Adrenal gland (tissue), 12 donors: ENCODE results near the gene AKR7A3. TPM values are rescaled to one million over a fixed set of nuclear protein-coding genes. Genes with fewer than 3 reads are reported as not detected.

Experiments used
- DNase-seq, 7 donors: peaks; one replicate each; pipeline ENCODE4 v3.0.0-alpha.2; 2019 to 2020
- H3K27ac ChIP-seq, 5 donors: fragments of 200-600 bp; sonication (generic) in 4 of 5; 1 replicate in 3 of 5; 2 replicates in 2 of 5; pipeline versions ENCODE4 v1.5.1 to v1.8.0; 2016 to 2020; ENCODE audit warnings: mild to moderate bottlenecking in 1 of 5
- H3K27me3 ChIP-seq: fragments of 200-600 bp; 2 replicates; pipeline ENCODE4 v1.8.0; 2021
- H3K36me3 ChIP-seq, 2 donors: fragments of 200-600 bp; replicated peaks in 1 of 2; 1 replicate in 1 of 2; 2 replicates in 1 of 2; pipeline versions ENCODE4 v1.5.1 to v1.8.0; 2018 to 2022
- H3K4me1 ChIP-seq, 2 donors: fragments of 200-600 bp; replicated peaks in 1 of 2; 1 replicate in 1 of 2; 2 replicates in 1 of 2; pipeline versions ENCODE4 v1.5.1 to v1.8.0; 2018 to 2021
- H3K4me3 ChIP-seq, 4 donors: fragments of 200-600 bp; sonication (generic) in 3 of 4; one replicate each; pipeline ENCODE4 v1.5.1; 2016 to 2018
- H3K9me3 ChIP-seq, 3 donors: fragments of 200-600 bp; sonication (generic) in 1 of 3; replicated peaks in 1 of 3; 1 replicate in 2 of 3; 2 replicates in 1 of 3; pipeline versions ENCODE4 v1.5.1 to v1.8.0; 2016 to 2021
- POLR2A ChIP-seq, 2 donors: fragments of 450-650 bp; IDR thresholded peaks; one replicate each; pipeline ENCODE4 v1.6.1; 2017; ENCODE audit warnings: antibody characterized with exemption in 2 of 2, mild to moderate bottlenecking in 2 of 2, moderate library complexity in 1 of 2
- WGBS, 4 donors: extraction: QIAGEN DNeasy Blood & Tissue Kit in 2 of 4; methylation state at CpG; one replicate each; pipeline versions ENCODE4 v1.1.5 to v1.1.7; 2013 to 2017; 5-methylcytosine and 5-hydroxymethylcytosine counted together
- intact Hi-C, 2 donors: fragments of 100-400 bp; cut with DNase I; formaldehyde crosslinking; loops; one replicate each; pipeline versions ENCODE4 v1.14.1 to v1.15.0; 2022 to 2023
- polyA plus RNA-seq, 3 donors: library from polyadenylated mRNA; stranded (reverse); fragments of 200-250 nt in 2 of 3; fragments of 350-450 nt in 1 of 3; fragmentation: Illumina TruSeq in 1 of 3; extraction: RNeasy Lipid Tissue Mini Kit (QIAGEN cat#74804) in 1 of 3; gene quantifications; one replicate each; pipeline ENCODE4 v1.2.3, GENCODE V29; 2013 to 2014
- total RNA-seq, 9 donors: library from RNA; depleted of rRNA in 4 of 9; stranded (reverse); fragments of >200 nt in 4 of 9; fragments of 120-200 nt in 1 of 9; fragmentation: NEBNext Ultra II Directional in 1 of 9; extraction: Animal tissue kit (Norgen Biotek cat#: 25700) in 1 of 9; gene quantifications; one replicate each; pipeline versions ENCODE4 v1.1.0 to v1.2.4, GENCODE V29; 2013 to 2023
- TF ChIP-seq, protein P1 (sequence below), 6 experiments: fragments of 450-650 bp in 4 of 6; fragments of 200-600 bp in 2 of 6; sonication (generic) in 1 of 6; IDR thresholded peaks; 1 replicate in 5 of 6; 2 replicates in 1 of 6; pipeline versions ENCODE4 v1.5.1 to v1.8.0; 2016 to 2021; ENCODE audit warnings: antibody characterized with exemption in 6 of 6, mild to moderate bottlenecking in 2 of 6, moderate library complexity in 1 of 6
- donor health status: healthy with polysubstance abuse.
- donor health status: Bipolar disorder and iron deficiency.
- donor health status: DM: yes; HTN: yes; CAD: no.
- donor health status: DM: no; HTN: no; CAD: no.
- donor health status: DM: no; HTN: no; CAD: no.
- donor health status: DM: yes; HTN: yes; CAD: no.

The AKR7A3 gene
- total and polyA plus RNA-seq, 12 donors, result 1.1 to 11.3 (median 4.5) TPM

- H3K4me3 ChIP-seq, result no peak overlapping the region
- H3K27ac ChIP-seq, result no peak overlapping the region
- intact Hi-C loops, result no loop called here
- no peaks in the 10 kb centered on the region for H3K4me1 ChIP-seq
- DNase-seq, result no peak
- 89 to 95% (median 92%) methylated on average over 5 of the region's 5 CpGs for WGBS, 4 donors
- no peaks in the 10 kb centered on the region for H3K27me3 ChIP-seq
- TF ChIP-seq, protein P1, sequence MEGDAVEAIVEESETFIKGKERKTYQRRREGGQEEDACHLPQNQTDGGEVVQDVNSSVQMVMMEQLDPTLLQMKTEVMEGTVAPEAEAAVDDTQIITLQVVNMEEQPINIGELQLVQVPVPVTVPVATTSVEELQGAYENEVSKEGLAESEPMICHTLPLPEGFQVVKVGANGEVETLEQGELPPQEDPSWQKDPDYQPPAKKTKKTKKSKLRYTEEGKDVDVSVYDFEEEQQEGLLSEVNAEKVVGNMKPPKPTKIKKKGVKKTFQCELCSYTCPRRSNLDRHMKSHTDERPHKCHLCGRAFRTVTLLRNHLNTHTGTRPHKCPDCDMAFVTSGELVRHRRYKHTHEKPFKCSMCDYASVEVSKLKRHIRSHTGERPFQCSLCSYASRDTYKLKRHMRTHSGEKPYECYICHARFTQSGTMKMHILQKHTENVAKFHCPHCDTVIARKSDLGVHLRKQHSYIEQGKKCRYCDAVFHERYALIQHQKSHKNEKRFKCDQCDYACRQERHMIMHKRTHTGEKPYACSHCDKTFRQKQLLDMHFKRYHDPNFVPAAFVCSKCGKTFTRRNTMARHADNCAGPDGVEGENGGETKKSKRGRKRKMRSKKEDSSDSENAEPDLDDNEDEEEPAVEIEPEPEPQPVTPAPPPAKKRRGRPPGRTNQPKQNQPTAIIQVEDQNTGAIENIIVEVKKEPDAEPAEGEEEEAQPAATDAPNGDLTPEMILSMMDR (IDR thresholded peaks at IDR 0.05), result no peak
- TF ChIP-seq POLR2A (IDR thresholded peaks at IDR 0.05), result no peak
- H3K36me3 ChIP-seq, result peaks cover 0 to 47% of the 10 kb centered on the region in 2 donors
- no peaks in the 10 kb centered on the region for H3K9me3 ChIP-seq
These were observed 41.0 kb upstream of the AKR7A3 start for GRCh38 chr1:19329611-19330010.

- no peak overlapping the region for H3K27ac ChIP-seq
- H3K9me3 ChIP-seq, result no peaks in the 10 kb centered on the region
- intact Hi-C loops, result no loop called here
- WGBS, 4 donors, result 85 to 93% (median 90%) methylated on average over 12 to 13 of the region's 13 CpGs
- TF ChIP-seq, protein P1 (IDR thresholded peaks at IDR 0.05), result no peak
- TF ChIP-seq POLR2A (IDR thresholded peaks at IDR 0.05), result no peak
- peaks cover 0 to 52% of the 10 kb centered on the region in 2 donors for H3K36me3 ChIP-seq
- H3K27me3 ChIP-seq, result no peaks in the 10 kb centered on the region
- no peak overlapping the region for H3K4me3 ChIP-seq
- no peaks in the 10 kb centered on the region for H3K4me1 ChIP-seq
- DNase-seq, result no peak
These were observed 40.6 kb upstream of the AKR7A3 start for GRCh38 chr1:19329188-19329587.

GRCh38 chr1:19328486-19328885 lies 39.9 kb upstream of the AKR7A3 start:
- Histone ChIP-seq H3K4me1 (no peaks in the 10 kb centered on the region), H3K4me3 (no peak overlapping the region), H3K27ac (no peak overlapping the region), H3K27me3 (no peaks in the 10 kb centered on the region), H3K36me3 (peaks cover 0 to 58% of the 10 kb centered on the region in 2 donors), H3K9me3 (no peaks in the 10 kb centered on the region)
- intact Hi-C loops, result no loop called here
- TF ChIP-seq POLR2A (IDR thresholded peaks at IDR 0.05), result no peak
- TF ChIP-seq, protein P1 (IDR thresholded peaks at IDR 0.05), result no peak
- peak in 1 of 7 donors; percentile 25 for DNase-seq
- 91 to 94% (median 92%) methylated on average over 14 to 18 of the region's 18 CpGs; no CpG with 5 or more reads in 1 of the 4 donors for WGBS, 4 donors

DNA sequence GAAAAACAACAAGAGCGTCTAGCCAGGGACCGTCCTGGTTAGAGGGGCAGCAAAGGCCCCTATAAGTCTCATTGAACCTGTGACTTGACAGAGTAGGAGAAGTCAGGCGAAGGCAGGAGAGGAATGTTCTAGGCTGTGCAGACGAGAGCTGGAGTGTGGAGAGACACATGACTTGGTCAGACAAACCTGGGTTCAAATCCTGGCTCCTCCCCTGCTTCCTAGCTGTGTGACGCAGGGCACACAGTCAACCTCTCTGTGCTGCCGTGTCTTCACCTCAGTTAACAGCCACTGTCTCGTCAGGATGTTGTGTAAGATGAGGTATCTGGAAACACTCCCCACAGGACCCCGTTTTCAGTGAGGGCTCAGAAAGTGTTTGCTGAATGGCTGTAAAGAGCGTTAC lies 39.2 kb upstream of the AKR7A3 start:
- TF ChIP-seq, protein P1 (IDR thresholded peaks at IDR 0.05), result no peak
- TF ChIP-seq POLR2A (IDR thresholded peaks at IDR 0.05), result no peak

More for the DNA sequence above, 39.2 kb upstream of the AKR7A3 start:
- intact Hi-C loops, result no loop called here
- 89 to 92% (median 90%) methylated on average over 8 to 9 of the region's 9 CpGs for WGBS, 4 donors
- H3K9me3 ChIP-seq, result no peaks in the 10 kb centered on the region
- no peaks in the 10 kb centered on the region for H3K4me1 ChIP-seq
- DNase-seq, result no peak
- H3K4me3 ChIP-seq, result no peak overlapping the region
- peaks cover 0 to 58% of the 10 kb centered on the region in 2 donors for H3K36me3 ChIP-seq
- no peaks in the 10 kb centered on the region for H3K27me3 ChIP-seq
- no peak overlapping the region for H3K27ac ChIP-seq
